CD4-positive, alpha-beta T cell (primary cell): ENCODE measurements around the gene OSBPL7. TPM values are rescaled to one million over a fixed set of nuclear protein-coding genes. Genes with fewer than 3 reads are reported as not detected.

Source experiments
- ATAC-seq: fragments of 200-7000 bp; cut with Tn5 transposase; one replicate; pipeline ENCODE4 v1.10.0; 2022; ENCODE audit warnings: mild to moderate bottlenecking; ENCODE audit not compliant: poor library complexity
- CTCF ChIA-PET: fragments of 350-600 bp; sonication (Branson Sonifier 250); formaldehyde crosslinking; loops from one replicate; lab custom pipeline; 2021; ENCODE audit warnings: antibody characterized with exemption, inconsistent platforms; lab: Charles Lee
- POLR2A ChIA-PET: fragments of 350-600 bp; sonication (Branson Sonifier 250); formaldehyde crosslinking; loops from one replicate; lab custom pipeline; 2021; ENCODE audit warnings: antibody characterized with exemption, inconsistent platforms; lab: Charles Lee
- DNase-seq, 14 experiments: peaks; one replicate each; pipeline ENCODE4 v3.0.0-alpha.2; 2013 to 2020; ENCODE audit warnings: mixed read lengths in 2 of 14
- H3K27ac ChIP-seq, 2 donors: one replicate each; pipeline versions ENCODE4 v1.5.1 to v1.7.0; 2013; ENCODE audit warnings: low read length in 2 of 2, low read depth in 1 of 2, mild to moderate bottlenecking in 1 of 2
- H3K27me3 ChIP-seq, 2 experiments: 1 replicate in 1 of 2; 2 replicates in 1 of 2; pipeline versions ENCODE4 v1.6.1 to v1.7.0; 2013; ENCODE audit warnings: low read length in 2 of 2, control low read depth in 1 of 2, mild to moderate bottlenecking in 1 of 2, moderate library complexity in 1 of 2; ENCODE audit not compliant: insufficient read depth in 2 of 2, control insufficient read depth in 1 of 2
- H3K36me3 ChIP-seq: one replicate; pipeline ENCODE4 v1.6.1; 2013; ENCODE audit warnings: low read length, control low read depth; ENCODE audit not compliant: insufficient read depth
- H3K4me1 ChIP-seq: one replicate; pipeline ENCODE4 v1.6.1; 2013; ENCODE audit warnings: low read length, control low read depth; ENCODE audit not compliant: insufficient read depth
- H3K4me3 ChIP-seq: one replicate; pipeline ENCODE4 v1.5.1; 2013; ENCODE audit warnings: mild to moderate bottlenecking, low read length, moderate library complexity
- H3K9me3 ChIP-seq, 2 experiments: 1 replicate in 1 of 2; 2 replicates in 1 of 2; pipeline versions ENCODE4 v1.6.1 to v1.7.0; 2013; ENCODE audit warnings: low read length in 2 of 2, mild to moderate bottlenecking in 2 of 2, control low read depth in 1 of 2, moderate library complexity in 1 of 2; ENCODE audit not compliant: control insufficient read depth in 1 of 2, insufficient read depth in 1 of 2
- H3K27ac Mint-ChIP-seq: one replicate; pipeline ENCODE4 v1.8.0; 2020; ENCODE audit warnings: mixed read lengths
- H3K27me3 Mint-ChIP-seq: one replicate; pipeline ENCODE4 v1.8.0; 2021; ENCODE audit warnings: mixed read lengths
- H3K36me3 Mint-ChIP-seq: one replicate; pipeline ENCODE4 v1.8.0; 2021; ENCODE audit warnings: low read depth, mixed read lengths
- H3K4me1 Mint-ChIP-seq: one replicate; pipeline ENCODE4 v1.8.0; 2021; ENCODE audit warnings: low read depth, mixed read lengths
- H3K4me3 Mint-ChIP-seq: one replicate; pipeline ENCODE4 v1.8.0; 2020; ENCODE audit warnings: mild to moderate bottlenecking, mixed read lengths
- H3K9me3 Mint-ChIP-seq: one replicate; pipeline ENCODE4 v1.8.0; 2020; ENCODE audit warnings: mixed read lengths
- intact Hi-C, 2 experiments: fragments of 100-400 bp; cut with DNase I in 1 of 2; cut with micrococcal nuclease in 1 of 2; formaldehyde crosslinking; loops; one replicate each; pipeline versions ENCODE4 v1.15.1 to v1.9.0; 2023 to 2025; cut with DNase I, micrococcal nuclease
- total RNA-seq, 174 experiments: library from RNA in 2 of 174; stranded (reverse) in 2 of 174; gene quantifications; one replicate each; pipeline ENCODE4 v1.2.3 and lab custom pipeline; 2021 to 2026
- TF ChIP-seq, protein P1 (sequence below): fragments of 200-600 bp; IDR thresholded peaks from one replicate; pipeline ENCODE4 v1.8.0; 2022; ENCODE audit warnings: antibody characterized with exemption, mild to moderate bottlenecking

The OSBPL7 gene
- total RNA-seq, 2 experiments from 2014 or later: 30.1 to 30.8 TPM

DNA sequence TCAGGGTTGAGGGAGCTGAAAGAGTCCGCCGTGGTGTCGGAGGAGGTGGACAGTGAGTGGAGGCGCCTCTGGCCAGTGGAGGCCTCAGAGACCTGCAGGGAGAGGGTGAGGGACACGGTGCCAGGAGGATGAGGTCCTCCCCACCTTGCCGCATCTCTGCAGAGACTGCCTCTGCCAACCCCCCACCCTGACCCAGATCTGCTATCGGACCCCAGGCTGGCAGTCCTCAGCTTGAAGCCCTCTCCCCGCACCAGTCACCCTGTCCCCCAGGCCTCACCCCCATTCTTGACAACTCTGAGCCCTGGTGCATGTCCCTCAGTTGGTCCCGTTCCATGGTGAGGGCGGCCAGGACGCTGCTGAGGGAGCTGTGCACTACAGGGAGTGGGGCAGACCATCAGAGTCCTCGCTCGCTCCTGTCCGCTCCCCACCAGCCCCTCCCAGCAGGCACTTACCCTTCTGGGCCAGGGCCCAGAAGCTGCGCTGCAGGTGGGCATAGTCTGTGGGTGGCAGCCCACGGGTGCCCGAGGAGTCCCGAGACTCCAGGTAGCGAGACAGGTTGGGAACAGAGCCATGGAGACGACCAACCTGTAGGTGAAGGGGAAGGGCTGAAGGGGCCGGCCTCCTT lies 5.4 kb downstream of the OSBPL7 start:
- intact Hi-C loops: no loop called here
- no peak overlapping the region for H3K27ac ChIP-seq
- no peaks in the 10 kb centered on the region for H3K9me3 ChIP-seq
- DNase-seq: no peak
- Mint-ChIP-seq H3K4me3 (no peak overlapping the region), H3K36me3 (peaks cover 82% of the 10 kb centered on the region), H3K27me3 (no peaks in the 10 kb centered on the region), H3K9me3 (no peaks in the 10 kb centered on the region), H3K4me1 (peaks cover 11% of the 10 kb centered on the region), H3K27ac (no peak overlapping the region)
- H3K36me3 ChIP-seq: peaks cover 79% of the 10 kb centered on the region
- no peak for ATAC-seq
- no peak overlapping the region for H3K4me3 ChIP-seq
- H3K27me3 ChIP-seq: no peaks in the 10 kb centered on the region
- TF ChIP-seq, protein P1, sequence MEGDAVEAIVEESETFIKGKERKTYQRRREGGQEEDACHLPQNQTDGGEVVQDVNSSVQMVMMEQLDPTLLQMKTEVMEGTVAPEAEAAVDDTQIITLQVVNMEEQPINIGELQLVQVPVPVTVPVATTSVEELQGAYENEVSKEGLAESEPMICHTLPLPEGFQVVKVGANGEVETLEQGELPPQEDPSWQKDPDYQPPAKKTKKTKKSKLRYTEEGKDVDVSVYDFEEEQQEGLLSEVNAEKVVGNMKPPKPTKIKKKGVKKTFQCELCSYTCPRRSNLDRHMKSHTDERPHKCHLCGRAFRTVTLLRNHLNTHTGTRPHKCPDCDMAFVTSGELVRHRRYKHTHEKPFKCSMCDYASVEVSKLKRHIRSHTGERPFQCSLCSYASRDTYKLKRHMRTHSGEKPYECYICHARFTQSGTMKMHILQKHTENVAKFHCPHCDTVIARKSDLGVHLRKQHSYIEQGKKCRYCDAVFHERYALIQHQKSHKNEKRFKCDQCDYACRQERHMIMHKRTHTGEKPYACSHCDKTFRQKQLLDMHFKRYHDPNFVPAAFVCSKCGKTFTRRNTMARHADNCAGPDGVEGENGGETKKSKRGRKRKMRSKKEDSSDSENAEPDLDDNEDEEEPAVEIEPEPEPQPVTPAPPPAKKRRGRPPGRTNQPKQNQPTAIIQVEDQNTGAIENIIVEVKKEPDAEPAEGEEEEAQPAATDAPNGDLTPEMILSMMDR: no peak
- ChIA-PET CTCF (no interaction called here), POLR2A (no interaction called here)
- H3K4me1 ChIP-seq: peaks cover 14% of the 10 kb centered on the region

DNA sequence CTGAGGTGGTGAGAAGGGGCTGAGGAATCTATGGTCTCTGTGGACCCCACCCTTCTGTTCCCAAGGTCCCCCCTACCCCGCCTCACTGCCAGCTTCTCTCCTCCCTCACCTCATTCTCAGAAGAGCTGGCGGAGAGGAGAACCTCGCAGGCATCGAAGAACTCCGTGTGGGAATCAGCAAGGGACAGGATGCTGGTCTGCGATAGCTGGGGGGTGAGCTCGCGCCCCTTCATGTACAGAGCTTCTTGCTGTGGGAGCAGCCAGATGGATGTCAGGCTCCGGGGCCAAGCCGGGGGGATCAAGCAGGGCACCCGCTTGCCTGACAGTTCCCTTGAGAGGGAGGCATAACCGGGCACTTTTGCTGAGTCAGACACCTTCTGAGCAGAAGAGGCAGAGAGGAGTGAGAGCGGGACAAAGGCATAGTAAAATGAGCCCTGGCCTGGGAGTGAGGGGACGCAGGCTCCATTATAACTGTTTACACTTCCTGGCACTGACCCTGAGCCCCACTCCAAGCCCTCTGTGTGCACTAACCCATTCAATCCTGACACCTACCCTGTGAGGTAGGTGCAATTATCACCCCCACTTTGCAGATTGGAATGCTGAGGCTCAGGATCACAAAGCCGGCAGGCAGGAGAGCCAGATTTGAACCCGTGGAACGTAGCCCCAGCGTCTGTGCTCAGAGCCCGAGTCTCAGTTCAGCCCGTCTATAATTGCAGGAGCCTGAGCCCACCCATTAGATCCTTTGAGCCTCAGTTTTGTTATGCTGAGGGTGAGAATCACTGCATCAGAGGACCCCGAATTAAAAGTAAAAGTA lies 6.3 kb downstream of the OSBPL7 start:
- ATAC-seq: no peak
- POLR2A ChIA-PET: interaction anchor here (0.6 to 0.9 kb wide), 2 partner anchors 18 to 80 kb away, joined by 3 to 4 read pairs; no protein-coding TSS in a partner anchor
- Histone ChIP-seq H3K36me3 (peaks cover 86% of the 10 kb centered on the region), H3K4me3 (no peak overlapping the region), H3K27ac (no peak overlapping the region), H3K4me1 (peaks cover 10% of the 10 kb centered on the region), H3K27me3 (no peaks in the 10 kb centered on the region), H3K9me3 (no peaks in the 10 kb centered on the region)
- Mint-ChIP-seq H3K4me1 (peaks cover 2% of the 10 kb centered on the region), H3K36me3 (peaks cover 83% of the 10 kb centered on the region), H3K27ac (no peak overlapping the region), H3K9me3 (no peaks in the 10 kb centered on the region), H3K27me3 (no peaks in the 10 kb centered on the region), H3K4me3 (no peak overlapping the region)
- intact Hi-C loops: no loop called here
- TF ChIP-seq, protein P1: no peak
- CTCF ChIA-PET: no interaction called here
- DNase-seq: no peak

DNA sequence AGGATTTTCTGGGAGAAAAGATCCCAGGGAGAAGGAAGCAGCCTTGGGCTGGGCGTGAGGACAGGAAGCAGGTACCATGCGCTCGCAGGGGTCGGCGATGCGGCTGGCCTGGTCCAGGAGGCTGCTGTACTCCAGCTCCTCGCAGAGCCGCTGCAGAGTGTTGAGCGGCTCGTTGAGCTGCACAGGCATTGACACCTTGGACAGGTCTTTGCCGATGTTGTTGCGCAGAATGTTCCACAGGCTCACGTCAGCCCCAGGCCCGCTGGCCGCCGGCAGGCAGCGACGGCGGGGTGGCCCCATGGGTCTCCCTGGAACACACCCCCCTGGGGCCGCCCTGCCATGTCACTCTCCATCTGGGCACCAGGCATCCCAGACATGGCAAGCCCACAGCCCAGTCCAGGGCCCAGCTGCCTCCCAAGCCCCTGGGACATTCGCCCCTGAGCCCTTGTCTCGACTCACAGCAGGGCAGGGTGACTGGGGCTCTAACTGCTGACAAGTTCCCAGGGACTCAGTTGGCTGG lies 8.0 kb downstream of the OSBPL7 start:
- H3K4me1 ChIP-seq: peaks cover 5% of the 10 kb centered on the region
- H3K27me3 ChIP-seq: no peaks in the 10 kb centered on the region
- CTCF ChIA-PET: no interaction called here
- H3K4me3 ChIP-seq: no peak overlapping the region
- no peak overlapping the region for H3K4me3 Mint-ChIP-seq
- H3K36me3 ChIP-seq: peaks cover 93% of the 10 kb centered on the region
- DNase-seq (peak in 1 of 14 experiments; percentile 11), ATAC-seq (no peak)
- H3K27ac ChIP-seq: no peak overlapping the region
- H3K9me3 ChIP-seq: no peaks in the 10 kb centered on the region
- H3K9me3 Mint-ChIP-seq: no peaks in the 10 kb centered on the region
- intact Hi-C loops: no loop called here
- peaks cover 89% of the 10 kb centered on the region for H3K36me3 Mint-ChIP-seq
- no peak overlapping the region for H3K27ac Mint-ChIP-seq
- no peaks in the 10 kb centered on the region for H3K27me3 Mint-ChIP-seq
- TF ChIP-seq, protein P1: no peak
- no peaks in the 10 kb centered on the region for H3K4me1 Mint-ChIP-seq
- POLR2A ChIA-PET: no interaction called here
